ENCODE measurements around the gene PPT2. TPM values are rescaled to one million over a fixed set of nuclear protein-coding genes. Genes with fewer than 3 reads are reported as not detected.

Gene PPT2
- total and polyA plus RNA-seq, 2 of the 8 experiments (the other 6 are each of a cell fraction or from before 2014, with no cell fraction given) = 24.1 to 39.5 TPM

- TF ChIP-seq CHD7 (IDR thresholded peaks at IDR 0.05; ENCODE audit: insufficient replicate concordance, low read length) (no peak), KDM5A (IDR thresholded peaks at IDR 0.05; ENCODE audit: low read length) (no peak), CTCF (IDR thresholded peaks at IDR 0.05; ENCODE audit: control extremely low read depth in 1 of 3, insufficient read depth in 1 of 3, low read depth in 1 of 3, low read length in 3 of 3) (peak in 1 of 3 experiments; percentile 25; a peak in 1 of 4 replicates), SRF (IDR thresholded peaks at IDR 0.05; ENCODE audit: low read depth, low read length) (no peak), TCF12 (IDR thresholded peaks at IDR 0.05; ENCODE audit: low read depth, low read length) (no peak), KDM4A (IDR thresholded peaks at IDR 0.05; ENCODE audit: low read depth, low read length, severe bottlenecking) (peak; percentile 69)
These were observed 3.7 kb upstream of the PPT2 start (continued) for GRCh38 chr6:32149932-32150870.

All from H1 (cell line).